Adrenal gland (tissue), 5 donors: Measurements from ENCODE around the gene PIM3.

Source experiments
- POLR2A ChIP-seq, 2 donors: fragments of 450-650 bp; IDR thresholded peaks; one replicate each; pipeline ENCODE4 v1.6.1; 2017; ENCODE audit warnings: antibody characterized with exemption in 2 of 2, mild to moderate bottlenecking in 2 of 2, moderate library complexity in 1 of 2
- TF ChIP-seq, protein P1 (sequence below), 6 experiments: fragments of 450-650 bp in 4 of 6; fragments of 200-600 bp in 2 of 6; sonication (generic) in 1 of 6; IDR thresholded peaks; 1 replicate in 5 of 6; 2 replicates in 1 of 6; pipeline versions ENCODE4 v1.5.1 to v1.8.0; 2016 to 2021; ENCODE audit warnings: antibody characterized with exemption in 6 of 6, mild to moderate bottlenecking in 2 of 6, moderate library complexity in 1 of 6
- donor health status: DM: no; HTN: no; CAD: no.

DNA sequence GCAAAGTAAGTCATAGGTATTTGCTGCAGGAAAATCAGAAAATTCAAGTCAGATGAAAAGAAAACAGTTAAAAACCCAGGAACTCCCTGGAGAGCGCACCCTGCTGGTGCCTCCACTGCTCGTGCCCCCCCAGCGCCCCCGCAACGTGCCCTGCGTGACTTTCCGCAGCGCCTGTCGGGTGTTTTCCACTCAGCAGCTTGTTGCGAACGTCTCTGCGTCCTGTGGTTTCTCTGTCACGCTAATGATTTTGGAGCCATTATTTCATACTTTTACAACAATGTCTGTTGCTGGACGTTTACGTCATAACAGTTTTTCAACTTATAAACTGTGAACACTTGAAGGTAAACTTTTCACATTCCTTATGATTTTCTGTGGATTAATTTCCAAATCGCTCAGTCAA lies 37.1 kb upstream of the PIM3 start:
- TF ChIP-seq, protein P1, sequence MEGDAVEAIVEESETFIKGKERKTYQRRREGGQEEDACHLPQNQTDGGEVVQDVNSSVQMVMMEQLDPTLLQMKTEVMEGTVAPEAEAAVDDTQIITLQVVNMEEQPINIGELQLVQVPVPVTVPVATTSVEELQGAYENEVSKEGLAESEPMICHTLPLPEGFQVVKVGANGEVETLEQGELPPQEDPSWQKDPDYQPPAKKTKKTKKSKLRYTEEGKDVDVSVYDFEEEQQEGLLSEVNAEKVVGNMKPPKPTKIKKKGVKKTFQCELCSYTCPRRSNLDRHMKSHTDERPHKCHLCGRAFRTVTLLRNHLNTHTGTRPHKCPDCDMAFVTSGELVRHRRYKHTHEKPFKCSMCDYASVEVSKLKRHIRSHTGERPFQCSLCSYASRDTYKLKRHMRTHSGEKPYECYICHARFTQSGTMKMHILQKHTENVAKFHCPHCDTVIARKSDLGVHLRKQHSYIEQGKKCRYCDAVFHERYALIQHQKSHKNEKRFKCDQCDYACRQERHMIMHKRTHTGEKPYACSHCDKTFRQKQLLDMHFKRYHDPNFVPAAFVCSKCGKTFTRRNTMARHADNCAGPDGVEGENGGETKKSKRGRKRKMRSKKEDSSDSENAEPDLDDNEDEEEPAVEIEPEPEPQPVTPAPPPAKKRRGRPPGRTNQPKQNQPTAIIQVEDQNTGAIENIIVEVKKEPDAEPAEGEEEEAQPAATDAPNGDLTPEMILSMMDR (IDR thresholded peaks at IDR 0.05): no peak
- TF ChIP-seq POLR2A (IDR thresholded peaks at IDR 0.05): no peak
